ENCODE results near the gene GPR108.
"Not testable (repeated sequence)": the region's sequence is repeated elsewhere in the genome, so short reads cannot be mapped to it uniquely, and the experiment has no call there.

GPR108 gene

GRCh38 chr19:6737284-6737872 lies at the start of gene GPR108:
TSS of gene GPR108 (minus strand) at chr19:6737580. CDS start at chr19:6737576, 4 bp downstream.
- peak; percentile 100 for DNase-seq

- no peak for DNase-seq
These were observed 41.8 kb upstream of the GPR108 start for GRCh38 chr19:6779206-6779605.

- no peak for DNase-seq
These were observed 41.0 kb upstream of the GPR108 start for GRCh38 chr19:6778386-6778785.

GRCh38 chr19:6777434-6777833 lies 40.1 kb upstream of the GPR108 start:
- no peak for DNase-seq

GRCh38 chr19:6776999-6777398 lies 39.6 kb upstream of the GPR108 start:
- no peak for DNase-seq

- DNase-seq: not testable (repeated sequence)
These were observed 38.7 kb upstream of the GPR108 start for GRCh38 chr19:6776045-6776444.

GRCh38 chr19:6774821-6775707 lies 37.7 kb upstream of the GPR108 start:
- no peak for DNase-seq

GRCh38 chr19:6773323-6773931 lies 36.0 kb upstream of the GPR108 start:
- DNase-seq: no peak

- DNase-seq: no peak
These were observed 35.5 kb upstream of the GPR108 start for GRCh38 chr19:6772866-6773322.

GRCh38 chr19:6772028-6772865 lies 34.9 kb upstream of the GPR108 start, which contains the start of gene VAV1:
TSS of gene VAV1 (plus strand) at chr19:6772708. CDS start at chr19:6772808, 100 bp downstream.
- DNase-seq: no peak

- DNase-seq: not testable (repeated sequence)
These were observed 34.3 kb upstream of the GPR108 start for GRCh38 chr19:6771648-6772027.

GRCh38 chr19:6769006-6769619 lies 31.7 kb upstream of the GPR108 start:
- no peak for DNase-seq

- no peak for DNase-seq
These were observed 30.9 kb upstream of the GPR108 start for GRCh38 chr19:6768236-6768785.

- peak; percentile 51 for DNase-seq
These were observed 30.2 kb upstream of the GPR108 start, which contains the start of gene SH2D3A for GRCh38 chr19:6767357-6768235. TSS of gene SH2D3A (minus strand) at chr19:6767435. CDS start at chr19:6763748, 3,687 bp downstream.

GRCh38 chr19:6767081-6767356 lies 29.6 kb upstream of the GPR108 start:
- DNase-seq: no peak

- no peak for DNase-seq
These were observed 29.1 kb upstream of the GPR108 start for GRCh38 chr19:6766357-6767080.

GRCh38 chr19:6765738-6766356 lies 28.5 kb upstream of the GPR108 start:
- no peak for DNase-seq

- not testable (repeated sequence) for DNase-seq
These were observed 24.9 kb upstream of the GPR108 start for GRCh38 chr19:6762253-6762797.

- DNase-seq: no peak
These were observed 23.8 kb upstream of the GPR108 start for GRCh38 chr19:6761053-6761676.
